Endothelial cell of umbilical vein (primary cell): Measurements from ENCODE around the gene NBPF6. TPM values are rescaled to one million over a fixed set of nuclear protein-coding genes. Genes with fewer than 3 reads are reported as not detected.

ENCODE experiments used
- BruUV-seq: library from RNA; stranded (reverse); fragments of 400-500 nt; replicated peaks from 2 replicates; lab custom pipeline; 2021; lab: Mats Ljungman, UMichigan
- CTCF ChIA-PET: fragments of 300-600, 350-600 bp; sonication (Branson Sonifier 250); formaldehyde crosslinking; loops from one replicate; lab custom pipeline; 2021; ENCODE audit warnings: antibody characterized with exemption, inconsistent platforms; lab: Charles Lee
- POLR2A ChIA-PET: fragments of 300-600, 350-600 bp; sonication (Branson Sonifier 250); formaldehyde crosslinking; loops from one replicate; lab custom pipeline; 2021; ENCODE audit warnings: antibody characterized with exemption, inconsistent platforms; lab: Charles Lee
- DNase-seq: peaks from one replicate; pipeline ENCODE4 v3.0.0-alpha.2; 2011; ENCODE audit warnings: low read depth, low spot score
- FAIRE-seq: peaks from 2 replicates; lab custom pipeline; 2011; peaks lifted over from hg19 to GRCh38; lab: Jason Lieb, UNC
- H2AFZ ChIP-seq: 2 replicates; pipeline ENCODE4 v1.6.0; 2012; ENCODE audit warnings: low read depth, low read length, control low read depth, inconsistent platforms
- H3K27ac ChIP-seq: 2 replicates; pipeline ENCODE4 v1.5.1; 2011; ENCODE audit warnings: low read depth, mild to moderate bottlenecking, control low read depth, low read length, moderate library complexity; ENCODE audit not compliant: insufficient read depth
- H3K27me3 ChIP-seq, 2 experiments: 2 replicates each; pipeline versions ENCODE4 v1.6.0 to v1.6.1; 2011; ENCODE audit warnings: low read length in 2 of 2, mixed read lengths in 1 of 2; ENCODE audit not compliant: control insufficient read depth in 2 of 2, insufficient read depth in 2 of 2
- H3K36me3 ChIP-seq, 2 experiments: 2 replicates in 1 of 2; 3 replicates in 1 of 2; pipeline ENCODE4 v1.5.1; 2011; ENCODE audit warnings: low read length in 2 of 2, mild to moderate bottlenecking in 1 of 2, moderate library complexity in 1 of 2; ENCODE audit not compliant: control insufficient read depth in 2 of 2, insufficient read depth in 2 of 2; ENCODE audit errors: extremely low read depth in 1 of 2
- H3K4me1 ChIP-seq: 3 replicates; pipeline ENCODE4 v1.5.1; 2011; ENCODE audit warnings: mild to moderate bottlenecking, low read length; ENCODE audit not compliant: control insufficient read depth, insufficient read depth; ENCODE audit errors: extremely low read depth
- H3K4me2 ChIP-seq: 2 replicates; pipeline ENCODE4 v1.6.1; 2011; ENCODE audit warnings: low read length, control low read depth, mixed read lengths; ENCODE audit not compliant: insufficient read depth
- H3K4me3 ChIP-seq, 3 experiments: fragments of 200-600 bp in 1 of 3; sonication (generic), shearing (Covaris generic) in 1 of 3; replicated peaks in 1 of 3; 2 replicates each; pipeline ENCODE4 v1.5.1; 2011 to 2016; ENCODE audit warnings: control low read depth in 3 of 3, low read length in 3 of 3, mild to moderate bottlenecking in 2 of 3, inconsistent platforms in 1 of 3, low read depth in 1 of 3, moderate library complexity in 1 of 3; ENCODE audit not compliant: insufficient read depth in 1 of 3
- H3K79me2 ChIP-seq: 2 replicates; pipeline ENCODE4 v1.6.0; 2012; ENCODE audit warnings: low read length, inconsistent platforms; ENCODE audit not compliant: control insufficient read depth, insufficient read depth
- H3K9ac ChIP-seq: replicated peaks from 2 replicates; pipeline ENCODE3; 2011; ENCODE audit warnings: low read length, control low read depth; ENCODE audit not compliant: insufficient read depth; ENCODE audit errors: extremely low read depth
- H3K9me1 ChIP-seq: replicated peaks from 3 replicates; pipeline ENCODE4 v1.6.0; 2011; ENCODE audit warnings: mild to moderate bottlenecking, low read length; ENCODE audit not compliant: control insufficient read depth, insufficient read depth; ENCODE audit errors: extremely low read depth
- H3K9me3 ChIP-seq: replicated peaks from 2 replicates; pipeline ENCODE4 v1.5.1; 2012; ENCODE audit warnings: low read length, inconsistent platforms; ENCODE audit not compliant: control insufficient read depth, insufficient read depth
- H4K20me1 ChIP-seq: replicated peaks from 2 replicates; pipeline ENCODE3; 2011; ENCODE audit warnings: mild to moderate bottlenecking, low read length; ENCODE audit not compliant: control insufficient read depth, insufficient read depth; ENCODE audit errors: extremely low read depth
- EZH2 ChIP-seq: IDR thresholded peaks from 2 replicates; pipeline ENCODE4 v1.6.1; 2012; ENCODE audit warnings: borderline replicate concordance, low read depth, mild to moderate bottlenecking, moderate library complexity, low read length, inconsistent platforms; ENCODE audit not compliant: severe bottlenecking
- FOS ChIP-seq: IDR thresholded peaks from 2 replicates; pipeline ENCODE4 v1.6.1; 2011; ENCODE audit warnings: mild to moderate bottlenecking, low read length, moderate library complexity, borderline replicate concordance; ENCODE audit not compliant: insufficient read depth
- GATA2 ChIP-seq: IDR thresholded peaks from 2 replicates; pipeline ENCODE4 v1.7.0; 2011; ENCODE audit warnings: low read depth, mild to moderate bottlenecking, moderate library complexity, mixed read lengths, low read length; ENCODE audit not compliant: insufficient read length, insufficient read depth
- JUN ChIP-seq: IDR thresholded peaks from 2 replicates; pipeline ENCODE4 v1.6.1; 2011; ENCODE audit warnings: borderline replicate concordance, low read depth; ENCODE audit not compliant: insufficient read length, insufficient read depth
- MYC ChIP-seq: IDR thresholded peaks from one replicate; pipeline ENCODE4 v1.6.1; 2011; ENCODE audit warnings: mild to moderate bottlenecking, low read depth, low read length
- POLR2A ChIP-seq: IDR thresholded peaks from 2 replicates; pipeline ENCODE4 v1.6.1; 2012; ENCODE audit warnings: low read depth, mild to moderate bottlenecking, control low read depth, low read length
- POLR2AphosphoS5 ChIP-seq: IDR thresholded peaks from 2 replicates; pipeline ENCODE4 v1.6.1; 2012; ENCODE audit warnings: low read depth, mild to moderate bottlenecking, control low read depth, low read length, moderate library complexity; ENCODE audit not compliant: insufficient read depth
- dilution Hi-C: fragments of 300-500 bp; cut with MboI; formaldehyde crosslinking; loops from one replicate; pipeline ENCODE4 v1.15.0; 2019; ENCODE audit warnings: low sequenced_read_pairs; ENCODE audit not compliant: extremely low pct_ligation_motif_present
- intact Hi-C: fragments of 100-400 bp; cut with micrococcal nuclease; formaldehyde crosslinking; loops from one replicate; pipeline ENCODE4 v1.10.0; 2022
- polyA plus RNA-seq, 4 experiments: library from polyadenylated mRNA; depleted of rRNA in 3 of 4; stranded (reverse) in 3 of 4; unstranded in 1 of 4; fragments of >200 nt; gene quantifications; 2 replicates each; pipeline versions ENCODE4 v1.2.1 to v1.2.3, GENCODE V29; 2011 to 2012; ENCODE audit warnings: missing spikeins in 1 of 4
- total RNA-seq: library from RNA; stranded (reverse); gene quantifications from 2 replicates; pipeline ENCODE4 v1.2.3, GENCODE V29; 2021
- TF ChIP-seq, protein P1 (sequence below), 2 donors: IDR thresholded peaks; 1 replicate in 1 of 2; 2 replicates in 1 of 2; pipeline ENCODE4 v1.5.1; 2011; ENCODE audit warnings: low read length in 2 of 2, mild to moderate bottlenecking in 2 of 2, moderate library complexity in 2 of 2, control low read depth in 1 of 2, inconsistent platforms in 1 of 2, low read depth in 1 of 2; ENCODE audit not compliant: insufficient read depth in 1 of 2; ENCODE audit errors: extremely low read depth in 1 of 2
- TF ChIP-seq, protein P2 (sequence below): IDR thresholded peaks from 2 replicates; pipeline ENCODE4 v1.6.1; 2011; ENCODE audit not compliant: insufficient read depth, insufficient read length

Gene NBPF6
- total and polyA plus RNA-seq, 2 donors (not counting 3 experiments of a cell fraction or from before 2014, with no cell fraction given) = not detected

DNA sequence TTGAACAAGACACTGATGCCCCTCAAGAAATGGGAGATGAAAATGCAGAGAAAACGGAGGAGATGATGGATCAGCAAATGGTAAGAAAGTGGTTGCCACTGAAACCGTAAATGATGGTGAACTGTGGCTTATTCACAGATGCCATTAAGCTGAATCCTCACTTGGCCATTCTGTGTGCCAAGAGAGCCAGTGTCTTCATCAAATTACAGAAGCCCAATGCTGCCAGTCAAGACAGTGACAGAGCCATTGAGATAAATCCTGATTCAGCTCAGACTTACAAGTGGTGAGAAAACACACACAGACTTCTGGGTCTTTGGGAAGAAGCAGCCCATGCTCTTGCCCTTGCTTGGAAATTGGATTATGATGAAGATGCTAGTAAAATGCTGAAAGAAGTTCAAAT is 52.5 kb downstream of the NBPF6 start:
- intact Hi-C loops (no loop called here), dilution Hi-C loops (no loop called here)
- Histone ChIP-seq H3K4me1 (no peaks in the 10 kb centered on the region), H3K27me3 (peaks cover 2% of the 10 kb centered on the region in 2 experiments), H2AFZ (no peak overlapping the region), H3K36me3 (no peaks in the 10 kb centered on the region), H3K4me3 (no peak overlapping the region), H3K79me2 (no peaks in the 10 kb centered on the region), H3K27ac (no peak overlapping the region), H3K9ac (no peak overlapping the region), H4K20me1 (no peaks in the 10 kb centered on the region), H3K4me2 (no peak overlapping the region), H3K9me3 (no peaks in the 10 kb centered on the region), H3K9me1 (no peaks in the 10 kb centered on the region)
- no TSS peak for BruUV-seq
- TF ChIP-seq, protein P1, sequence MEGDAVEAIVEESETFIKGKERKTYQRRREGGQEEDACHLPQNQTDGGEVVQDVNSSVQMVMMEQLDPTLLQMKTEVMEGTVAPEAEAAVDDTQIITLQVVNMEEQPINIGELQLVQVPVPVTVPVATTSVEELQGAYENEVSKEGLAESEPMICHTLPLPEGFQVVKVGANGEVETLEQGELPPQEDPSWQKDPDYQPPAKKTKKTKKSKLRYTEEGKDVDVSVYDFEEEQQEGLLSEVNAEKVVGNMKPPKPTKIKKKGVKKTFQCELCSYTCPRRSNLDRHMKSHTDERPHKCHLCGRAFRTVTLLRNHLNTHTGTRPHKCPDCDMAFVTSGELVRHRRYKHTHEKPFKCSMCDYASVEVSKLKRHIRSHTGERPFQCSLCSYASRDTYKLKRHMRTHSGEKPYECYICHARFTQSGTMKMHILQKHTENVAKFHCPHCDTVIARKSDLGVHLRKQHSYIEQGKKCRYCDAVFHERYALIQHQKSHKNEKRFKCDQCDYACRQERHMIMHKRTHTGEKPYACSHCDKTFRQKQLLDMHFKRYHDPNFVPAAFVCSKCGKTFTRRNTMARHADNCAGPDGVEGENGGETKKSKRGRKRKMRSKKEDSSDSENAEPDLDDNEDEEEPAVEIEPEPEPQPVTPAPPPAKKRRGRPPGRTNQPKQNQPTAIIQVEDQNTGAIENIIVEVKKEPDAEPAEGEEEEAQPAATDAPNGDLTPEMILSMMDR (IDR thresholded peaks at IDR 0.05; ENCODE audit: extremely low read depth in 1 of 2, insufficient read depth in 1 of 2, low read depth in 1 of 2, low read length in 2 of 2) = no peak
- TF ChIP-seq GATA2 = no peak
- TF ChIP-seq, protein P2, sequence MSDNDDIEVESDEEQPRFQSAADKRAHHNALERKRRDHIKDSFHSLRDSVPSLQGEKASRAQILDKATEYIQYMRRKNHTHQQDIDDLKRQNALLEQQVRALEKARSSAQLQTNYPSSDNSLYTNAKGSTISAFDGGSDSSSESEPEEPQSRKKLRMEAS = no peak
- TF ChIP-seq POLR2A = no peak
- TF ChIP-seq JUN = no peak
- no peak for TF ChIP-seq MYC
- TF ChIP-seq POLR2AphosphoS5 = no peak
- no peak for TF ChIP-seq EZH2
- no peak for TF ChIP-seq FOS
- ChIA-PET POLR2A (no interaction called here), CTCF (interaction anchor here (0.5 to 1.6 kb wide), 3 partner anchors 9 to 651 kb away, joined by 3 to 4 read pairs (median 4); no protein-coding TSS in a partner anchor)
- DNase-seq = no peak
- no peak for FAIRE-seq
